Neural cell (in vitro differentiated cells): Measurements from ENCODE around the gene TNRC6C.

Experiments
- EZH2 ChIP-seq: fragments of 200-600, 300-800 bp; shearing (Covaris generic), sonication (generic); IDR thresholded peaks from 2 replicates; pipeline ENCODE4 v1.6.1; 2014; ENCODE audit warnings: antibody characterized with exemption, low read length, borderline replicate concordance, mild to moderate bottlenecking; ENCODE audit not compliant: insufficient read depth, poor library complexity, severe bottlenecking
- MXI1 ChIP-seq: fragments of 450-650 bp; conservative IDR thresholded peaks from 2 replicates; pipeline ENCODE4 v1.6.1; 2014; ENCODE audit warnings: antibody characterized with exemption, mild to moderate bottlenecking; ENCODE audit not compliant: poor library complexity, severe bottlenecking
- POLR2AphosphoS5 ChIP-seq: IDR thresholded peaks from 2 replicates; pipeline ENCODE4 v1.6.1; 2012
- RAD21 ChIP-seq: fragments of 450-650 bp; conservative IDR thresholded peaks from 2 replicates; pipeline ENCODE4 v1.6.1; 2014; ENCODE audit warnings: antibody characterized with exemption, mild to moderate bottlenecking, moderate library complexity
- SMC3 ChIP-seq: fragments of 450-650 bp; conservative IDR thresholded peaks from 2 replicates; pipeline ENCODE4 v1.6.1; 2014; ENCODE audit warnings: antibody characterized with exemption, mild to moderate bottlenecking, moderate library complexity; ENCODE audit not compliant: poor library complexity
- TAF1 ChIP-seq: IDR thresholded peaks from 2 replicates; pipeline ENCODE4 v1.6.1; 2012; ENCODE audit warnings: low read depth
- TF ChIP-seq, protein P1 (sequence below): fragments of 450-650 bp; IDR thresholded peaks from 2 replicates; pipeline ENCODE4 v1.5.1; 2014; ENCODE audit warnings: antibody characterized with exemption, mild to moderate bottlenecking, moderate library complexity; ENCODE audit not compliant: poor library complexity, severe bottlenecking
- TF ChIP-seq, protein P2 (sequence below): IDR thresholded peaks from 2 replicates; pipeline ENCODE4 v1.6.1; 2012; ENCODE audit warnings: borderline replicate concordance

DNA sequence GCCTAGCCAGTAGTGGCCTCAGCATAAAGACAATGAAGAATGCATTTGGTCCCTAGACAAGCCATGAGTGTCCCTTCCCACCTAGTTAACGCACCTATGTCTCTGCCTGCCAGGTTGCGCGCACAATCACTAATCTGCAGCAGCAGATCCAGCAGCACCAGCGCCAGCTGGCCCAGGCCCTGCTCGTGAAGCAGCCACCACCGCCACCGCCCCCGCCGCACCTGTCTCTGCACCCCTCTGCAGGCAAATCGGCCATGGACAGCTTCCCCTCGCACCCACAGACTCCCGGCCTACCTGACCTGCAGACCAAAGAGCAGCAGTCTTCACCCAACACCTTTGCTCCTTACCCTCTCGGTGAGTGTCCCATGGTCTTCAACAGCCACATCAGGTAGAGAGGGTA lies 128.2 kb downstream of the TNRC6C start:
- TF ChIP-seq POLR2AphosphoS5 (no peak), EZH2 (no peak), TAF1 (no peak), SMC3 (no peak), RAD21 (no peak), MXI1 (no peak)
- TF ChIP-seq, protein P1, sequence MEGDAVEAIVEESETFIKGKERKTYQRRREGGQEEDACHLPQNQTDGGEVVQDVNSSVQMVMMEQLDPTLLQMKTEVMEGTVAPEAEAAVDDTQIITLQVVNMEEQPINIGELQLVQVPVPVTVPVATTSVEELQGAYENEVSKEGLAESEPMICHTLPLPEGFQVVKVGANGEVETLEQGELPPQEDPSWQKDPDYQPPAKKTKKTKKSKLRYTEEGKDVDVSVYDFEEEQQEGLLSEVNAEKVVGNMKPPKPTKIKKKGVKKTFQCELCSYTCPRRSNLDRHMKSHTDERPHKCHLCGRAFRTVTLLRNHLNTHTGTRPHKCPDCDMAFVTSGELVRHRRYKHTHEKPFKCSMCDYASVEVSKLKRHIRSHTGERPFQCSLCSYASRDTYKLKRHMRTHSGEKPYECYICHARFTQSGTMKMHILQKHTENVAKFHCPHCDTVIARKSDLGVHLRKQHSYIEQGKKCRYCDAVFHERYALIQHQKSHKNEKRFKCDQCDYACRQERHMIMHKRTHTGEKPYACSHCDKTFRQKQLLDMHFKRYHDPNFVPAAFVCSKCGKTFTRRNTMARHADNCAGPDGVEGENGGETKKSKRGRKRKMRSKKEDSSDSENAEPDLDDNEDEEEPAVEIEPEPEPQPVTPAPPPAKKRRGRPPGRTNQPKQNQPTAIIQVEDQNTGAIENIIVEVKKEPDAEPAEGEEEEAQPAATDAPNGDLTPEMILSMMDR, result no peak
- TF ChIP-seq, protein P2, sequence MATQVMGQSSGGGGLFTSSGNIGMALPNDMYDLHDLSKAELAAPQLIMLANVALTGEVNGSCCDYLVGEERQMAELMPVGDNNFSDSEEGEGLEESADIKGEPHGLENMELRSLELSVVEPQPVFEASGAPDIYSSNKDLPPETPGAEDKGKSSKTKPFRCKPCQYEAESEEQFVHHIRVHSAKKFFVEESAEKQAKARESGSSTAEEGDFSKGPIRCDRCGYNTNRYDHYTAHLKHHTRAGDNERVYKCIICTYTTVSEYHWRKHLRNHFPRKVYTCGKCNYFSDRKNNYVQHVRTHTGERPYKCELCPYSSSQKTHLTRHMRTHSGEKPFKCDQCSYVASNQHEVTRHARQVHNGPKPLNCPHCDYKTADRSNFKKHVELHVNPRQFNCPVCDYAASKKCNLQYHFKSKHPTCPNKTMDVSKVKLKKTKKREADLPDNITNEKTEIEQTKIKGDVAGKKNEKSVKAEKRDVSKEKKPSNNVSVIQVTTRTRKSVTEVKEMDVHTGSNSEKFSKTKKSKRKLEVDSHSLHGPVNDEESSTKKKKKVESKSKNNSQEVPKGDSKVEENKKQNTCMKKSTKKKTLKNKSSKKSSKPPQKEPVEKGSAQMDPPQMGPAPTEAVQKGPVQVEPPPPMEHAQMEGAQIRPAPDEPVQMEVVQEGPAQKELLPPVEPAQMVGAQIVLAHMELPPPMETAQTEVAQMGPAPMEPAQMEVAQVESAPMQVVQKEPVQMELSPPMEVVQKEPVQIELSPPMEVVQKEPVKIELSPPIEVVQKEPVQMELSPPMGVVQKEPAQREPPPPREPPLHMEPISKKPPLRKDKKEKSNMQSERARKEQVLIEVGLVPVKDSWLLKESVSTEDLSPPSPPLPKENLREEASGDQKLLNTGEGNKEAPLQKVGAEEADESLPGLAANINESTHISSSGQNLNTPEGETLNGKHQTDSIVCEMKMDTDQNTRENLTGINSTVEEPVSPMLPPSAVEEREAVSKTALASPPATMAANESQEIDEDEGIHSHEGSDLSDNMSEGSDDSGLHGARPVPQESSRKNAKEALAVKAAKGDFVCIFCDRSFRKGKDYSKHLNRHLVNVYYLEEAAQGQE, result no peak
